ENCODE measurements around the gene MBP. TPM values are rescaled to one million over a fixed set of nuclear protein-coding genes. Genes with fewer than 3 reads are reported as not detected.

Gene MBP
- total RNA-seq, 2 experiments from 2014 or later: 13.5 to 28.9 TPM

GRCh38 chr18:77119101-77119850, 13.3 kb downstream of the MBP start:
- Histone ChIP-seq H3K36me3 (ENCODE audit: insufficient read depth, low read length) (peaks cover 15% of the 10 kb centered on the region), H4K20me1 (ENCODE audit: insufficient read depth, low read length) (no peaks in the 10 kb centered on the region), H2AFZ (ENCODE audit: low read length) (no peak overlapping the region), H3K4me2 (ENCODE audit: low read length) (no peak overlapping the region), H3K9me2 (ENCODE audit: insufficient read depth, low read length) (no peaks in the 10 kb centered on the region), H3K9me3 (ENCODE audit: low read length) (no peaks in the 10 kb centered on the region), H3K79me2 (ENCODE audit: insufficient read depth, low read depth, low read length) (peaks cover 12% of the 10 kb centered on the region; the same call in 1 of the 2 replicates), H3K4me1 (ENCODE audit: insufficient read depth, low read length, poor library complexity, severe bottlenecking) (peaks cover 41% of the 10 kb centered on the region), H3K27ac (ENCODE audit: low read depth, low read length, poor library complexity, severe bottlenecking) (no peak overlapping the region), H3K4me3 (ENCODE audit: low read depth, low read length, poor library complexity, severe bottlenecking) (no peak overlapping the region)
- CTCF ChIA-PET (ENCODE audit: unreplicated experiment): no interaction called here
- BruUV-seq (replicated peaks): no TSS peak
- intact Hi-C loops (cut with micrococcal nuclease; ENCODE audit: unreplicated experiment): no loop called here
- DNase-seq (ENCODE audit: low spot score): no peak
- POLR2A ChIA-PET: no interaction called here
- TF ChIP-seq EZH2phosphoT487 (IDR thresholded peaks at IDR 0.05; ENCODE audit: borderline replicate concordance, low read depth, low read length): no peak
- TF ChIP-seq, protein P1, sequence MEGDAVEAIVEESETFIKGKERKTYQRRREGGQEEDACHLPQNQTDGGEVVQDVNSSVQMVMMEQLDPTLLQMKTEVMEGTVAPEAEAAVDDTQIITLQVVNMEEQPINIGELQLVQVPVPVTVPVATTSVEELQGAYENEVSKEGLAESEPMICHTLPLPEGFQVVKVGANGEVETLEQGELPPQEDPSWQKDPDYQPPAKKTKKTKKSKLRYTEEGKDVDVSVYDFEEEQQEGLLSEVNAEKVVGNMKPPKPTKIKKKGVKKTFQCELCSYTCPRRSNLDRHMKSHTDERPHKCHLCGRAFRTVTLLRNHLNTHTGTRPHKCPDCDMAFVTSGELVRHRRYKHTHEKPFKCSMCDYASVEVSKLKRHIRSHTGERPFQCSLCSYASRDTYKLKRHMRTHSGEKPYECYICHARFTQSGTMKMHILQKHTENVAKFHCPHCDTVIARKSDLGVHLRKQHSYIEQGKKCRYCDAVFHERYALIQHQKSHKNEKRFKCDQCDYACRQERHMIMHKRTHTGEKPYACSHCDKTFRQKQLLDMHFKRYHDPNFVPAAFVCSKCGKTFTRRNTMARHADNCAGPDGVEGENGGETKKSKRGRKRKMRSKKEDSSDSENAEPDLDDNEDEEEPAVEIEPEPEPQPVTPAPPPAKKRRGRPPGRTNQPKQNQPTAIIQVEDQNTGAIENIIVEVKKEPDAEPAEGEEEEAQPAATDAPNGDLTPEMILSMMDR (conservative IDR thresholded peaks at IDR 0.05; ENCODE audit: low read length): no peak

DNA sequence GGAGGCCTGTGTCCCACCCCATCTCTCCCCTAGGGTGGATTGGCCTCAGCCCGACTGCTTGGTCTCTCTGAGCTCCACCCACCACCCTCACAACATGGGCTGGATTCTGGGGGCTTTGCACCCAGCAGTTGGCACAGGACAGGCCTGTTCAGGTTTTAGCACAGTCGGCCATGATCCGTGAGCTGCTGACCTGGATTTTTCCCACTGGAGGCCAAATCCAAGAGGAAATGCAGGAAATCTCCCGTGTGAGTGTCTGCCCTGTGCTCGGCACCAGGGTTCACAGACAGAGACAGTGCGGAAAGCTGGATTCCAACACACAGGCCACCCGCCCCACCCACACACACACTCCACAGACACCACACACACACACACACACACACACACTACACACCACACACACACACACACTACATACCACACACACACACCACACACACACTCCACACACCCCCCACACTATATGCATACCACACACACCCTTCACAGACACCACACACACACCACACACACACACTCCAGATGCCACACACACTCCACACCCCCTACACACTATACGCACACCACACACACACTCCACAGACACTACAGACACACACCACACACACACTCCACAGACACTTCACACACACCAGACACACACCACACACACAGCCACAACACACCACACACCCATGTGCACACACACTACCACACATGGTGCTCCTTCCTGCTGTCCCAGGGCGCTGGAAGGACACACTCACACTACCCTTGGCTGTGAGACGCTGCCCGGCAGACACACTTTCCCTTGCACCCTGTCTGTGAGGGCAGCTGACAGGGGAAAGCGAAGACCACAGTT, 14.1 kb downstream of the MBP start:
- H3K27ac ChIP-seq (ENCODE audit: low read depth, low read length, poor library complexity, severe bottlenecking): no peak overlapping the region
- peaks cover 15% of the 10 kb centered on the region for H3K36me3 ChIP-seq (ENCODE audit: insufficient read depth, low read length)
- H3K79me2 ChIP-seq (ENCODE audit: insufficient read depth, low read depth, low read length): peaks cover 12% of the 10 kb centered on the region; the same call in 1 of the 2 replicates
- no peak for TF ChIP-seq EZH2phosphoT487 (IDR thresholded peaks at IDR 0.05; ENCODE audit: borderline replicate concordance, low read depth, low read length)
- TF ChIP-seq, protein P1 (conservative IDR thresholded peaks at IDR 0.05; ENCODE audit: low read length): no peak
- ChIA-PET CTCF (ENCODE audit: unreplicated experiment) (no interaction called here), POLR2A (no interaction called here)
- H3K4me1 ChIP-seq (ENCODE audit: insufficient read depth, low read length, poor library complexity, severe bottlenecking): peaks cover 33% of the 10 kb centered on the region
- no TSS peak for BruUV-seq (replicated peaks)
- H3K4me2 ChIP-seq (ENCODE audit: low read length): no peak overlapping the region
- no peaks in the 10 kb centered on the region for H4K20me1 ChIP-seq (ENCODE audit: insufficient read depth, low read length)
- no peaks in the 10 kb centered on the region for H3K9me2 ChIP-seq (ENCODE audit: insufficient read depth, low read length)
- no peak overlapping the region for H3K4me3 ChIP-seq (ENCODE audit: low read depth, low read length, poor library complexity, severe bottlenecking)
- no peaks in the 10 kb centered on the region for H3K9me3 ChIP-seq (ENCODE audit: low read length)
- no peak overlapping the region for H2AFZ ChIP-seq (ENCODE audit: low read length)
- intact Hi-C loops (cut with micrococcal nuclease; ENCODE audit: unreplicated experiment): no loop called here
- DNase-seq (ENCODE audit: low spot score): no peak

Measured in OCI-LY7 (cell line).